ENCODE data around the gene SVOP.

Gene SVOP

DNA sequence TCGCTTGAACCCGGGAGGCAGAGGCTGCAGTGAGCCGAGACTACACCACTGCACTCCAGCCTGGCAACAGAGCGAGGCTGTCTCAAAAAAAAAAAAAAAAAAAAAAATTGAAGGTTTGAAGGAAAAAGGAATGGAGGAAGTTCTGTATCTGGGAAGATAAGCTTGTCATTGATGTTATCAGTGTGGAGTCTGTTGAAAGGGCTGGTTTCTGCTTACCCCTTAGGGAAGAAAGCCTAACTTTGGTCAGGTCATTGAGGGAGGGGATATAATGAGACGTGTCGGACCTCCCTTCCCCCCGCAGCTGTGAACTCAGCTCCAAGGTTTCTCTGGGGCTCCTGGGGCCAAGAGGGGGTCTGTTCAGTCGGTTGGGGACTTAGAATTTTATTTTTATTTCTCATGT lies 124.5 kb downstream of the SVOP start:
- no peak overlapping the region for H3K4me2 ChIP-seq
- no peaks in the 10 kb centered on the region for H3K79me2 ChIP-seq (ENCODE audit: insufficient read depth, low read depth)
- TF ChIP-seq, protein P1, sequence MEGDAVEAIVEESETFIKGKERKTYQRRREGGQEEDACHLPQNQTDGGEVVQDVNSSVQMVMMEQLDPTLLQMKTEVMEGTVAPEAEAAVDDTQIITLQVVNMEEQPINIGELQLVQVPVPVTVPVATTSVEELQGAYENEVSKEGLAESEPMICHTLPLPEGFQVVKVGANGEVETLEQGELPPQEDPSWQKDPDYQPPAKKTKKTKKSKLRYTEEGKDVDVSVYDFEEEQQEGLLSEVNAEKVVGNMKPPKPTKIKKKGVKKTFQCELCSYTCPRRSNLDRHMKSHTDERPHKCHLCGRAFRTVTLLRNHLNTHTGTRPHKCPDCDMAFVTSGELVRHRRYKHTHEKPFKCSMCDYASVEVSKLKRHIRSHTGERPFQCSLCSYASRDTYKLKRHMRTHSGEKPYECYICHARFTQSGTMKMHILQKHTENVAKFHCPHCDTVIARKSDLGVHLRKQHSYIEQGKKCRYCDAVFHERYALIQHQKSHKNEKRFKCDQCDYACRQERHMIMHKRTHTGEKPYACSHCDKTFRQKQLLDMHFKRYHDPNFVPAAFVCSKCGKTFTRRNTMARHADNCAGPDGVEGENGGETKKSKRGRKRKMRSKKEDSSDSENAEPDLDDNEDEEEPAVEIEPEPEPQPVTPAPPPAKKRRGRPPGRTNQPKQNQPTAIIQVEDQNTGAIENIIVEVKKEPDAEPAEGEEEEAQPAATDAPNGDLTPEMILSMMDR (conservative IDR thresholded peaks at IDR 0.05; ENCODE audit: low read depth, low read length) = no peak
- H2AFZ ChIP-seq (ENCODE audit: low read depth) = no peak overlapping the region
- no peaks in the 10 kb centered on the region for H4K20me1 ChIP-seq (ENCODE audit: insufficient read depth)
- H3K27me3 ChIP-seq (ENCODE audit: insufficient read depth, low read depth) = no peaks in the 10 kb centered on the region
- H3K9ac ChIP-seq = no peak overlapping the region
- no peaks in the 10 kb centered on the region for H3K36me3 ChIP-seq (ENCODE audit: insufficient read depth)
- H3K4me1 ChIP-seq (ENCODE audit: low read depth, poor library complexity, severe bottlenecking) = no peaks in the 10 kb centered on the region
- H3K4me3 ChIP-seq (IDR thresholded peaks at IDR 0.05; ENCODE audit: insufficient read depth, low read depth, low read length) = no peak overlapping the region
- no peak overlapping the region for H3K27ac ChIP-seq

DNA sequence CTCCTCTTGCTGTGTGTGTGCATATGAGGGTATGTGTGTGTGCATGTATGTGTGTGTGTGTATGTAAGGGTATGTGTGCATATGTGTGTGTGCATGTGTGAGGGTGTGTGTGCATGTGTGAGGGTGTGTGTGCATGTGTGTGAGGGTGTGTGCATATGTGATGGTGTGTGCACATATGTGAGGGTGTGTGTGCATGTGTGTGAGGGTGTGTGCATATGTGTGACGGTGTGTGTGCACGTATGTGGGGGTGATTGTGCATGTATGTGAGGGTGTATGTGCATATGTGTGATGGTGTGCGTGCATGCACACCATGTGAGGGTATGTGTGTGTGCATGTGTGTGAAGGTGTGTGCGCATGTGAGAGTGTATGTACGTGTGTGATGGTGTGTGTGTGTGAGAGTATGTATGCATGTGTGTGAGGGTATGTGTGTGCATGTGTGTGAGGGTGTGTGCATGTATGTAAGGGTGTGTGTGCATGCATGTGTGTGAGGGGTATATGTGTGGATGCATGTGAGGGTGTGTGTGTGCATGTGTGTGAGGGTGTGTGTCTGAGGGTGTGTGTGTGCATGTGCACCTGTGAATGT lies 125.6 kb downstream of the SVOP start:
- Histone ChIP-seq H3K27me3 (ENCODE audit: insufficient read depth, low read depth) (no peaks in the 10 kb centered on the region), H3K79me2 (ENCODE audit: insufficient read depth, low read depth) (no peaks in the 10 kb centered on the region), H3K36me3 (ENCODE audit: insufficient read depth) (no peaks in the 10 kb centered on the region), H3K27ac (no peak overlapping the region), H3K4me1 (ENCODE audit: low read depth, poor library complexity, severe bottlenecking) (no peaks in the 10 kb centered on the region), H4K20me1 (ENCODE audit: insufficient read depth) (no peaks in the 10 kb centered on the region), H2AFZ (ENCODE audit: low read depth) (no peak overlapping the region), H3K4me3 (IDR thresholded peaks at IDR 0.05; ENCODE audit: insufficient read depth, low read depth, low read length) (no peak overlapping the region), H3K4me2 (no peak overlapping the region), H3K9ac (no peak overlapping the region)
- TF ChIP-seq, protein P1 (conservative IDR thresholded peaks at IDR 0.05; ENCODE audit: low read depth, low read length) = no peak

DNA sequence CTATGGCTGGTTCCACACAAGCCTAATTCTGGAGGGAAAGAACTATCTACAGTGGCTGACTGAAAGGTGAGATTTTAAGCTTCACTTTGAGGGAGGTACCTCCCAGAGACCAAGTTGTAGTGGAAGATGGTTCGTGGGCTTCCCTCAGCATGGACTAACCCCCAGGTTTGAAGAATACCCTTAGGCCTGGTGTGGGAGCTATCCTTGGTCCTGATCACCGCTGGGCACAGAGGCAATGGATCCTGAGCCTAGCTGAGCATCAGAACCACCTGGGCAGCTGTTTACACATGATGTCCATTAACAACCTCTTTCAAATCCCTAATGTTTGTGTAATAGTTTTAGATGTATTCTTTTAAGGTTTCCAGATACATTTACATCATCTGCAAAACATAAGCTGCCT lies 130.7 kb downstream of the SVOP start:
- TF ChIP-seq, protein P1 (conservative IDR thresholded peaks at IDR 0.05; ENCODE audit: low read depth, low read length) = no peak

DNA sequence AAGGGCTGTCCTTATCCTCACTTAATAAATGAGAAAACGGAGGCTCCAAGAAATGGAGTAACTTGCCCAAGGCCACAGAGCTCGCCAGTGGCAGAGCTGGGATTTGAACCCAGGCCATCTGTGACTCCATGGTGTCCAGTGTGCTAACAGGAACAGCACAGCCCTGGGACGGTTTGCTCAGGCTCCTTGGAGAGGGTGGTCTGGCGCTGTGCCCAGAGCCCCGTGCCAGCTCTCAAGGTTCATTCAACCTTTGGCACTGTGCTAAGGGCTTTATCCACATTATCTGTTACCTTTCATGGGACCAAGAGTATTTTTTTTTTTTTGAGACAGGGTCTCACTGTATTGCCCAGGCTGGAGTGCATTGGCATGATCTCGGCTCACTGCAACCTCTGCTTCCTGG lies 132.8 kb downstream of the SVOP start:
- H3K27me3 ChIP-seq (ENCODE audit: insufficient read depth, low read depth) = no peaks in the 10 kb centered on the region
- H3K4me2 ChIP-seq = no peak overlapping the region
- H2AFZ ChIP-seq (ENCODE audit: low read depth) = no peak overlapping the region
- no peaks in the 10 kb centered on the region for H4K20me1 ChIP-seq (ENCODE audit: insufficient read depth)
- H3K36me3 ChIP-seq (ENCODE audit: insufficient read depth) = no peaks in the 10 kb centered on the region
- no peak overlapping the region for H3K9ac ChIP-seq
- TF ChIP-seq, protein P1 (conservative IDR thresholded peaks at IDR 0.05; ENCODE audit: low read depth, low read length) = no peak
- H3K79me2 ChIP-seq (ENCODE audit: insufficient read depth, low read depth) = no peaks in the 10 kb centered on the region
- H3K27ac ChIP-seq = no peak overlapping the region
- no peaks in the 10 kb centered on the region for H3K4me1 ChIP-seq (ENCODE audit: low read depth, poor library complexity, severe bottlenecking)
- no peak overlapping the region for H3K4me3 ChIP-seq (IDR thresholded peaks at IDR 0.05; ENCODE audit: insufficient read depth, low read depth, low read length)

More for the DNA sequence above, 130.7 kb downstream of the SVOP start:
- Histone ChIP-seq H3K36me3 (ENCODE audit: insufficient read depth) (no peaks in the 10 kb centered on the region), H3K27me3 (ENCODE audit: insufficient read depth, low read depth) (no peaks in the 10 kb centered on the region), H3K4me1 (ENCODE audit: low read depth, poor library complexity, severe bottlenecking) (no peaks in the 10 kb centered on the region), H3K4me2 (no peak overlapping the region), H2AFZ (ENCODE audit: low read depth) (no peak overlapping the region), H3K27ac (no peak overlapping the region), H3K9ac (no peak overlapping the region), H3K4me3 (IDR thresholded peaks at IDR 0.05; ENCODE audit: insufficient read depth, low read depth, low read length) (no peak overlapping the region), H4K20me1 (ENCODE audit: insufficient read depth) (no peaks in the 10 kb centered on the region), H3K79me2 (ENCODE audit: insufficient read depth, low read depth) (no peaks in the 10 kb centered on the region)
